Stimulated activated CD8-positive, alpha-beta memory T cell treated with anti-CD3 and anti-CD28 coated beads, Interleukin-15, amount 100 ng/mL, for 1 hour (primary cell): Measurements from ENCODE around the gene SORCS2.

Experiments
- DNase-seq: peaks from one replicate; pipeline ENCODE4 v3.0.0-alpha.2; 2020; ENCODE audit warnings: low read depth

Gene SORCS2

DNA sequence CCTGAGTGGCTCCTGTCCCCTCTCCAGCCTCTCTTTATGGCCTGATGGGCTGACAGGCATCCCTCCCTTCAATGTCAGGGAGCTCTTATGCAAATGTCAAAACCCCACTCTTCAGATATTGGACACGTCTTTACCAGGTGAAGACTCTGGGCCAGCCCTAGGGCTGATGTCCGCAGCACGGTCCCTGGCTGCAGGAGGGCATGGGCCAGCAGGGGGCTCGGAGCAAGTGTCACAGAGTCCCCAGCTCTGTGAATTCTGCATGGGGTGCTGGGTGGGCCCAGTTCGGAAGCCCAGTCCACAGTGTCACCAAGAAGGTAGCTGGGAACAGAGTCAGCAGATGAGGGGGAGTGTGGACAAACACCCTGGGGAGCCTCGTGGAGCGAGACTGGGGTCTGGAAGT is 282.0 kb downstream of the SORCS2 start:
- no peak for DNase-seq

DNA sequence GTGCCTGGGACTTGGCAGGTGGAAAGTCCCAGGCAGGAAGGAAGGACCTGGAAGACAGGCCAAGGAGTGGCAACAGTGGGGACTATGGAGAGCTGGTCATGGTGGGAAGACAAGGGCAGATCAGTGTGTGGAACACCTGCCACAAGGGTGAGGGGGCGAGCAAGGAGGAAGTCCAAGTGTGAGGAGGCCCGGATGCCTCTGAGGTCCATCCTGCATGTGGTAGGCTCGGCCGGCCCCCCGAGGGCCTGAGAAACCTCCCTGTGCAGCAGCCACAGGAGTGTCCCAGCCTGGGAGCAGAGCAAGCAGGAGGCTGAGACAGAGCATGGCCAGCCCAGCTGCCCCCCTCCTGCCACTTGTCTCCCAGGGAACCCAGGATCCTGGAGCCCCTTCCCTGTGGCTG is 282.9 kb downstream of the SORCS2 start:
- DNase-seq, result no peak

DNA sequence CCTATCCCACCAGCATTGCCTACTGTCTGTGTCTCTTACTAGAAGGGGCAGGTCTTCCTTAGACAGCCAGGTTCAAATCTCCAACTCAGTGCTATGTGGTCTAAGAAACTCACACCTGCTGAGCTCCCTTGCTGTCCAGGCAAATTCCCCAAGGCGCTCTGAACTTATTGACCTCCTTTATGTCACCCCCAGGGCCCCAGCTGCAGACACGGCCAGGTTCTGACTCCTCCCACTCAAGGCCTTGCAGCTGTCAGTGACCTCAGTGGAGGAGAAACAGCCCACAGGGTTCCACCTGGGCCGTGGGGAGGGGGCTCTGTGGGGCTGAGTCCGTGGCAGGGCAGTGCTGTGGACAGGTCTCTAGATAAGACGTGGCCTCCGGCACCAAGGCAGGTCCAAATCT is 284.5 kb downstream of the SORCS2 start:
- DNase-seq, result no peak

DNA sequence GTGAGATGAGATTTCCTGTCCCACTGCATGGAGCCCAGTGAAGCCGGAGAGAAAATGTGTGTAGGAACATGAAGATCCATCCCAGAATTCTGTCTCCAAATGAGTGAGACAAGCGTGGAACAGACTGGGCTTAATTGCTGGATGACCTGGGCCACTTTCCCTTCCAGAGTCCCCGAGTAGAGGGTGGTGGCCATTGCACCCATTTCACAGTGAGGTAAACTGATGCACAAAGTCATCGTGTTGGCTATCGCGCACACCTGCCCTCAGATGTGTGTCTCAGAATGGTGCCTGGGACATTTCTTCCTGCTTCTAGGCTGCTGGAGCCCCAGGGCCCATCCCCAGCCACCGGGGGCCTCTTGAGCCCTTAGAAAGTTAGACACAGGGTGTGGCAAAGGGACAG is 285.4 kb downstream of the SORCS2 start:
- no peak for DNase-seq

DNA sequence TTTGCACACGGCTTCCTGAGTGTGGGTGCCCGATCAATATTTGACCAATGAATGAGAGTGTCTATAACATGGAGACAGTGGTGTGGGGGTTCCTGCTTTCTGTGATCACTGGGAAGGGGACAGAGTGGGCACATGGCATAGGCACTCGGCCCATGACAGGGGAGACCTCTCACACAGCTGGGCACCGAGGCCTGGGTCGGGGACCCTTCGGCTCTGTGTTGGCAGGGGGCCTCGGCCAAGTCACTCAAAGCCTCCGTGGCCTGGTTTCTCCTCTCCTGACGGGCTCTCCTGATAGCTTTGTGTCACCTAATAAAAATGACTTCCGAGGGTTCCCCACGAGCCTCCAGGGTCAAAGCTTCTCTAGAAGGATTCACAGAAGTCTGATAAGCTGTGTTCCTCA is 286.3 kb downstream of the SORCS2 start:
- DNase-seq, result no peak

DNA sequence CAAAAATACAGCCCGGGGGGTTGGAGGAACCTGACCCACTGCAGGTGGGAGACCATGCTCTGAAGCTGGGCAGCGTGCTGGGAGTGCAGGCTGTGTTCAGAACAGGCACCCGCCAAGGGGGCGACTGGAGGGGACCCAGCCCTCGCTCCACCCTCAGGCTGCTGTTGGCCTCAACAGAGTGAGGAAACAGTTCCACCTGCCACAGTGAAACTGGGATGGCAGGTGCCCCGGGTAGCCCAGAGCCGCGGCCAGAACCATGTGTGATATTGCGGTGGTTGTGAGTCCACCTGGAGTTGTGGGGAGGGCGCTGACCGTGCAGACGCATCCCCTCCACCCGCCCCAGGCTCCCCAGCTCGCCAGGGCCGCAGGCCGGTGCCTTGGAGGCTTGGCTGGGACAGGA is 288.1 kb downstream of the SORCS2 start:
- DNase-seq, result no peak

DNA sequence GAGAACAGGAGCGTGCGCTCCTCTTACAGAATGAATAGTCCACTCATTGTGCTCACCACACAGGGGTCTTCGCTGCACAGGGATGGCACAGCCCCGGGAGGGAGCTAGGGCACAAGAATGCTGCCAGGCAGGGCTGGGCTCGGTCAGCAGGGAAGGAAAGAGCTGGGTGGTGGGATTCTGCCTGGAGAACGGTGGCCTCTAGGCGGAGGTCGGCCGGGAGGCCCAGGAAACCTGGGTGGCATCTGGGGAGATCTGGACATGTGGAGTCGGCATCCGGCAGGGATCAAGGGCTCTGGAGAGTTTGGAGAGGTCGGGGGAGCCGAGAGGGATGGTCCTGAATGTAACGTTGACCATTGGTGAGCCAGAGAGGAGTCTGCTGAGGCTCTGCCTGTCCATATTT is 288.9 kb downstream of the SORCS2 start:
- DNase-seq, result no peak

DNA sequence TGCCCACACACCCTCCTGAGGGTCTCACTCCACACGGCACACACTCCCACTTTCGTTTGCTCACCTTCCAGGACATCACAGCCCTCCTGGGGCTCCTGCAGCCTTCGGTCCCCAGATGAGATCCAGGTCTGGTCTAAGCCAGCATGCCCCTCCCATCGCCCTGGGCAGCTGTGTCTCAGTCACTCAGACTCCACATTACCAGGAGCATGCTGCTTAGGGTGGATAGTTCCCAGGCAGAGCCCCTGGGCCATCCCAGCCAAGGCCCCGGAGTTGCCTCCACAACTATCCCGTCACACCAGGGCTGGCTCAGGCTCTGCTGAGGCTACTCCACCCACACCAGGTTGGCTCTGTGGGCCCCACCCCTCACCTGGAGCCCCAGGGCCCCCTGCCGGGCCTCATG is 292.8 kb downstream of the SORCS2 start:
- no peak for DNase-seq

DNA sequence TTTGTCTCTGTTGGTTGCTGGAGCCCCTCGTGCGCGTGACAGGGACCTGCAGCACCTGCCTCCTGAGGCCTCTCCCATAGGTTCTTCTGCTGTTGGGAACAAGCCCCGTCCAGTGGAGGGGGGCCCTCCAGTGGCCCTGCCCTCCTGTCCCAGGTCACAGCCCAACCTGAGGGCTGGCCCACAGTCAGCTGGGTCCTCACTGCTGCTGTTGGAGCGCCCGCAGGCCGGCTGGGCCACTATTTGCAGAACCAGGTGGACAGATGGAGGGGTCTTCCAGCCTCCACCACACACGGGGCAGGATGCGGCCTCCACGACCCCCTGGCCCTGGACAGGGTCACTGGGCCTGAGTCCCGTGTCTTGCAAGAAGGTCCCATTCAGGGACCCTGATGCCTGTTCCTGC is 293.8 kb downstream of the SORCS2 start:
- no peak for DNase-seq

DNA sequence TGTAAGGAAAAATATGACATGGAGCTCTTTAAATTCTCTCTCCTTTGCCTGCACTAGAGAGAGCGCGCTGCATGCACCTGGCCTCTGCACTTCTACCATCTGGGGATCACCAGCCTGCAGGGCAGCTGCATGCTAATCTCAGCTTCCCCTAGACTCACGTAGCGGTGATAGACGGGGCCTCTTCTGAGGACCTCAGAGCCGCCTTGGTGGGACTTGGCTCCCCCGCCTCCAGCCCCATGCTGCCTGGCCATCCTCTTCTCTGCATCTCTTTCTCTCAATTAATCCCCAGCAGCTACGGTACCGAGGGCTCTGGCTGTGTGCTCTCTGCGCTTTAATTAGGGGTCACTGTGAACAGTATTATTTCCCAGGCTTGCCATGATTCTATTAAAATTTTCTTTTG is 295.2 kb downstream of the SORCS2 start:
- no peak for DNase-seq

DNA sequence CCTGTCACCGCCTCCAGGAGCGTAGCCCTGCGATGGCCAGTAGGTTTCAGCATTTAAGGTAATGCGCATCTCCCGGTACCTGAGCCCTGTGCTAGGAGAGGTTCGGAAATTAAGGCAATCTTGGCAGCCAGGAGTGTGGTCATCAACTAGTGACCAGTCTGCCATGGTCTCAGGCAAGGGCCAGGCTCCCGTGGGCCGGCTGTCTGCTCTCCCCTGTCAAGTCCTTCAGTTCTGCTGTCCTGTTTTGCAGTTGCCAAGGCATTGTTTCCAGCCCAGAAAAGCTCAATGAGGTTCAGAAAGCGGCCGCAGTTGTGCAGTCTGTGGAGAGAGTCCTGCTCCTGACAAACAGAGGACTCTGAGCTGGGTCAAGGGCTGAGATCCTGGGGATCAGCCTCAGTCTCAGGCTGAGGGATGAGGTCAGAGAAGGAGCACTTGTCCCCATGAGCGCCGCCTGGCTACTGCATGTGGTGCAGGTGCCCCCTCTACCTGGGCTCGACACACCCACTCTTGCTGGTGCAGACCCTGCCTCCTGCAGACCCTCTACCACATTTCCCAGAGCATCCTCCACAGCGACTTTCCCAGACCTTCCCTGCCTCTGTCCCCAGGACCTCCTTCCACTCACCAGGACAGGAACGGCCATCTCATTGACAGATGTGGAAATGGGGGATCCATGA is 295.8 kb downstream of the SORCS2 start:
- no peak for DNase-seq

DNA sequence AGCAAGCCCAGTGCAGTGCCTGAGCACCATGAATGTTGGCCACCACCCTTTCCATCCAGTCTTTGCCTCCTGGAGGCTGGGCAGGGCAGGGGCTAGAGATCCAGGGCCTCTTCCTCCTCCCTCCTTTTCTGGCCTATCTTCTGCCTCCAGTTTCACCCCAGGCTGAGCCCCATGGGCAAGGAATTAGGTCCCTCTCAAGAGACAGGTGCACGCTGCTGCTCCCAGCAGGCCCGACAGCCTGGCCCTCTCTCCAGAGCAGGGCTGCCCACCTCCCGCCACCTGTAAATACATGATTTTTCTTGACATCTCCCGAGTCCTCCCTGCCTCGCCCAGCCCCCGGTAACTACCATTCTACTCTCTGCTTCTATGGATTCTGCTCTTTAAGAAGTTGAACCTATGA is 299.6 kb downstream of the SORCS2 start:
- no peak for DNase-seq

DNA sequence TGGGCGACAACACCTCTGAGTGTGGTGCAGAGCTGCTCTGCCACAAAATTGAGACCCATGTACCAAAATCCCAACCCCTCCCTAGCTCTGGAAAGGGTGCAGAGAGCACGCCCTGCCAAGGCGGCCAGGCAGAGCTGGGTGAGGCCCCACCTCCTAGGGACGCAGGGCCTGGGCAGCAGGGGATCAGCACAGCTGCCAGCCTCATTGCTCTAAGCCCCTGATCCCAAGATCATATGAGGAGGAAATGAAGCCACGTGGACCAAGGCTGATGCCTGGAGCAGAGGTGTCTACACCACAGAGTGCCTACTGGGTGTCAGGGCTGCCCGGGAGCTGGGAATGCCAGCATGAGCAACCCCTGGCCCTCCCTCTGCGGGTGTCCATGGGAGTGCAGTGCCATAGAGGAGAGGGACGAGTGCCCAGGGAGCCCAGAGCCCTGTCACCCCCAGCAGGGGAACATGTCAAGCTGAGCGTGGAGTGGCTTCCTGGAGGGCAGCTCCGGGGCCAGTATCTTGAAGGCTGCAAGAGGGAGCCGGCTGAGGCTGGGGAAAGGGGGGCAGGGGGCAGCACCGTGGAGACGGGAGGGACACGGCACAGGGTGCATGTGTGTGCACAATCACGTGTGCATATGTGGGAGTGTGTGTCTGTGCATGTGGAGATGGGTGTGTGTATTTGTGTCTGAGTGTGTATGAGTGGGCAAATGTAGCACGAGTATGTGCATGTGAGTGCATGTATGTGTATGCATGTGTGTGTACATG is 306.3 kb downstream of the SORCS2 start:
- no peak for DNase-seq

DNA sequence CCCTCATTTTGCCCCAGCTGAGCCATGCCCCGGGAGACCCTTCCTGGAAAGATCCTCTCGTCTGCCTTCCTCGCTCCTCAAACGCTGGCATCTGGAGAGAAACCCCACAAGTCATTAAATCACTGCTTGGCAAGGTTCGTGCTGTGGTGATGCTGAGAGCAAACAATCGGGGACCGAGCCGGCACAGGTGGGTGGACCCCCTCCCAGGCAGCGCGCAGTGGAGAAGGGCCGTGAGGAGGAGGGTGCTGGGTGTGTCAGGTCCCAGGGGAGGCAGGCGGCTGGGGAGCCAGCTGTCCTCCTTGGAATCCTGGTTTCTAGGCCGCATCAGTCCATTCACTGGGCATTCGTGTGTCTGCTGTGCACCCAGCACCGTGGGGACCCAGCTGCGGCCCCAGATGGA is 307.3 kb downstream of the SORCS2 start:
- no peak for DNase-seq

DNA sequence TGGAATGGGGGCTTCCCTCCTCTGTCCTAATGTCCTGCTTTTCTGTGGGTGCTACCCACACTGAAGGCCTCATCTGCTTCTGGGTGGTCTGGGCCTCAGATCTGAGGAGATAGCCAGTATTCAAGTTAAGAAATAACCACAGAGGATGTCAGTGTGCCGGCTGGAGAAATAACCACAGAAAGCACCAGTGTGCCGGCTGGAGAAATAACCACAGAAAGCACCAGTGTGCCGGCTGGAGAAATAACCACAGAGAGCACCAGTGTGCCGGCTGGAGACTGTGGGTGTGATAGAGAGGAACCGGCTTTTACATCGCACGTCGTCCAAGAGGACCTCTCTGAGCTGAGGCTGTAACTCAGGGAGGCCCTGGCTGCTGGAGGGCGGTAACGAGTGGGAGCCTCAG is 308.1 kb downstream of the SORCS2 start:
- no peak for DNase-seq

DNA sequence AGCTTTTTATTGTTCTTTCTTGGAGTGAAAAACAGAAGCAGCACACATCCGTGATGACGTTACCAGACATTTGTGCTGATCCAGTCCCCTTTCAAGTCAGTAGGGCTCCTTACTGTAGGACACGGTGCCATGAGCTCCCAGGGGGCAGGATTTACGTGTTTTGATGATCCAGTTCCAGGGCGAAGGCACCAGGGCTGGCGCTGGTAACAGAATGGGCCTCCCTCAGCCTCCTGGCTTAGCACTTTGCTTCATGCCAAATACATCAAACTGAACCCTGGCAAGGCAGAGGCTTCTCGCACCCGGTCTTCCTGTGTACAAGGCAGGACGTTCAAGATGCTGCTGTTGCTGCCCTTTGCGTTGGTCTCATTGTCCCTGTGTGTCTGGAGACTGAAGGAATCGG is 309.0 kb downstream of the SORCS2 start:
- DNase-seq, result no peak

DNA sequence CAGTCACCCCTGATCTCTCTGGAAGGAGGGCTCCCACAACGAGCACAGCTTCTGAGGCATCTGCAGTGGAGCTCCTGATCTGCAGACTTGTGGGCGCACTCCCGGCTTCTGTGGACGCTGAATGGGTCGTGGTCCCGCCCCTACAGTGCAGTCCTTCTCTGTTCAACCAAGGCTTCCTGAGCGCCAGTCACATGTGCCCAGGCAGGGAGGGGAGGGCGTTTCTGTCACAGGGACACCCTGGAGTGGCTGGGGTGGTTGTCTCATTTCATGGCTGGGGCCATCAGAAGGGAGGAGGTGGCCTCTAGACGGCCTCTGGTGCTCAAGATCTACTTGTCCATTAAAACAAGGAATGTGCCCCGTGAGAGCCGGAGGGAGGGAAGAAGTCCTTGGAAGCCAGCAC is 309.5 kb downstream of the SORCS2 start:
- DNase-seq, result no peak

DNA sequence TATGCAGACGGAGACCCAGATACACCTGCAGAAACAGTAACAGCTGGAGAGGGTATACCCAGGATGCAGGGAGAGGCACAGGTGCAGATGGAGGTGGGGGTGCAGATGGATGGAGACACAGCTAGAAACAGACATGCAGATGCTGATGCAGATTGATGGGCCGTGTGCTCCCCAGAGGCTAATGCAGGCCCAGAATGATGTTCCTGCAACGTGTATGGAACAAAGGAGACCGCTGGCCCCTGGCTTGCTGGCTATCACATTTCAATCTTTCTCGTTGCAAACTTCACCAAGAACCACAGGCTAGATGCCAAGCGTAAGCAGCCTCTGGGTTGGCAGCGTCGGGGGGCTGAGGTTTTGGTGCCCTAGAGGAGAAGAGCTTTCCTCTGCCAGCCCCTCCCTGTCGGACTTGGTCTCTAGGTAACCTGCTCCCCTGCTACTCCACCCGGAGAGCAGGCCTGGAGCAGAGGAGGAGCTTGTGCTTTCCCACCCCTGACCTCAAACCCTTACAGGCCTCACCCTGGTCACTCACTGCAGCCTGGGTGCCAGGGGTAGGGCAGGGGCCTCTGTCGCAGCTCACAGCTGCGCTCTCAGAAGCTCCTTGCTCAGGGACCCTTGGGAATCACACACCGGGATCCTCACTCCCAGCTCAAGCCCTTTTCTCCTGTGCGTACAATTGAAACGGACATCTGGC is 311.4 kb downstream of the SORCS2 start:
- DNase-seq, result no peak

DNA sequence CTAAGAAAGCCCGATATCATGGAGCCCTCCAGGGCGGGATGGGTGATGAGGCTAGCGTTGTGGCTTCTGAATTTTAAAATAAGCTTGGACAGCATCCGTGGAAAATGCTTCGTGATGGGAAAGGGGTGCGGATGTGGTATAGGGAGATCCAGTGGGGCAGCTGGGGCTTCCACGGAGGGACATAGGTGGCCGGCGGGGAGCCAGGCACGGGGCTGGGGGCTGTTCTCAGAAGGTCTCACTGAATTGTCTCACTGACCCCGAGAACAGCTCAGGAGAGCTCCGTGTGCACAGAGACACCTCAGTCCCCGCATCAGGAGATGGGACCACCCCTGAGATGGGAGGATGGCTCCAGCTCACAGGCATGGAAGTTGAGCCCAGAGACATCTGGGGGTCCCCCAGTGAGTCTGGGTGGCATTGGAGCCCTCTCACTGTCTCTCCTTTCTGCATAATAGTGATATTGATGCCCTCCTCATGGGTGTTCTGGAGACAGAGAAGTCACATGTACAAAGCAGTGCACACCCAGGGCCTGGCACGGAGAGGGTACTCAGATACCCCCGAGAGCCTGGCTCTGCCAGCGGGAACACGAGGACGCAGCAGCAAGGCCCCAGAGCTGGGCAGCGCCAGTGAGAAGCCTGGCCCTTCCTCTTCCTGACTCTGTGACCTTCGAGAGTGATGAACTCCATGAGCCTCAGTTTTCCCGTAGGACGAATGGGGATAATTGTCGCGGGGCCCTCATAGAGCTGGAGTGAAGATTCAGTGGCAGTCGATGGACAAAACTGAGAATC is 313.0 kb downstream of the SORCS2 start:
- no peak for DNase-seq

DNA sequence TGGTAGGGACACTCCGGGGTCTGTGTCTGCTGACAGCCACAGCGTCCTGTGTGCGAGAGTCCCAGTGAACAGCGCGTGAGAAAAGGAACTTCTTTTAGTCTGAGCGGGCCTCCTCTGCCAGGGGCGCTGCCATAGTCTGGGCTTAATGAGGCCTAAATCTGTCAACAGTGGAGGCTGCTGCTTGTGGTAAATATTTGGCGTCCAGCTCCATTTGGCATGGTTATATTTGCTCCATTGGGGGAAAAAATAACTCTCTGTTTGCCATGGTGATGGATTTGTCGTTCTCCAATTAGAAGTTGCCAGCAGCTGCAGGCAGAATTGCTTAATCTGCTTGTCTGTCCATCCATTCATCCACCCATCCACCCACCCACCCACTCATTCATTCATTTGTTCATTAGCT is 313.8 kb downstream of the SORCS2 start:
- DNase-seq, result no peak

DNA sequence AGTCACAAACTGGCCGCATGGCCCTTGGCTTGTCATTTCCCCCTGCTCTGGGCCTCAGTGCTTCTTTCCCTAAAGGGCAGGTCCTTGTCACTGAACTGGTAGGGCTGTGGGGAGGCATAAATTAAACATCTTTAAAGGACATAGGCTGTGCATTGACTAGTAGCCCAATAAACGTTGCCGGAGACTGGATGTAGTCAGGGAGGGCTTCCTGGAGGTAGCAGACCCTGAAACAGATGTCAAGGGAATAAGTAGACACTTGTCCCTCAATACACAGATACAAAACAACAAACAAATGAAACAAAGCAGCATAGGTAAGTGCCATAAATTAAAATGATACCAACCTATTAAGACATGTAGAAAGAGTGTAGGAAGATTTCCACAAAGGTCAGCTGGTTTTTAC is 314.2 kb downstream of the SORCS2 start:
- no peak for DNase-seq

DNA sequence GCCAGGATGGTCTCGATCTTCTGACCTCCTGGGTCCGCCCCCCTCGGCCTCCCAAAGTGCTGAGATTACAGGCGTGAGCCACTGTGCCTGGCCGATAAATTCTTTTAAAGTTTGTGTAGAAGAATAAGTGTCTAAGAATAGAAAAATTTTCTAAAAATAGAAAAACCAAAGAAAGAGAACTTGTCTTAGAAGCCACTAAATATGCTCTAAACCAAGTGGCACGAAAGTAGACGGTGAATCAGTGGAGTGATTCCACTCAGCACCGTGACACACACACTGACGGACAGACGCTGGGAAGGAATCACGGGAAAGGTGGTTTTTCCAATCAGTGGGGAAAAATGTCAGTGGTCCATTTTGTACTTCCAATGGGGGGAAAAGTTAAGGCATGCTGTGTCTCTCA is 315.0 kb downstream of the SORCS2 start:
- DNase-seq, result no peak

DNA sequence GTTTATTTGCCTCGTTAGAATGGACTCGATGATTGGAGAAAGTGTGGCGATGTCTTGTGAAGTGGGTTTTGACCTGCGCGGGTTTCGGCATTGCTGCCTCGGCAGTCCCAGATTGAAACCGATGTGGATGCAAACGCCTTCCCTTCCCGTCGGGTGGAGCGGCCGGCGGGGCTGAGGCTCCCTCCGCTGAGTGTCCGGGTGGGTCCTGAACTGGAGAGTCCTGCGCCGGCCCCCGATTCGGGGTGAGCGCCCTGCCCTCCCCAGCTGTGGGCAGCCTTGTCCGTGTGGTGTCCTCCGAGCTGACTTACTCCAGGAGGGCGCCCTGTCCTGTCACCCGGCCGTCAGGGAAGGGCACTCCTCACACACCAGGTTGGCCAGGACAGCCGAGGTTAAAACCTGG is 317.7 kb downstream of the SORCS2 start:
- no peak for DNase-seq
